B cell (primary cell): ENCODE measurements around the gene UBASH3B. TPM values are rescaled to one million over a fixed set of nuclear protein-coding genes. Genes with fewer than 3 reads are reported as not detected.
"Not testable (repeated sequence)": the region's sequence is repeated elsewhere in the genome, so short reads cannot be mapped to it uniquely, and the experiment has no call there.

Experiments
- ATAC-seq: fragments of 200-7000 bp; cut with Tn5 transposase; one replicate; pipeline ENCODE4 v1.10.0; 2021; ENCODE audit warnings: low read depth, mild to moderate bottlenecking, moderate number of reproducible peaks, moderate library complexity
- CTCF ChIA-PET: fragments of 350-600 bp; sonication (Branson Sonifier 250); formaldehyde crosslinking; loops from one replicate; lab custom pipeline; 2021; ENCODE audit warnings: antibody characterized with exemption, inconsistent platforms; lab: Charles Lee
- POLR2A ChIA-PET: fragments of 350-600 bp; sonication (Branson Sonifier 250); formaldehyde crosslinking; loops from one replicate; lab custom pipeline; 2021; ENCODE audit warnings: antibody characterized with exemption; lab: Charles Lee
- DNase-seq: peaks from one replicate; pipeline ENCODE4 v3.0.0; 2013
- H2AFZ ChIP-seq: 2 replicates; pipeline ENCODE4 v1.6.1; 2012; ENCODE audit warnings: mild to moderate bottlenecking, low read depth, low read length; ENCODE audit not compliant: insufficient read depth, poor library complexity, severe bottlenecking
- H3K27ac ChIP-seq, 2 donors: 1 replicate in 1 of 2; 2 replicates in 1 of 2; pipeline ENCODE4 v1.5.1; 2012 to 2013; ENCODE audit warnings: low read length in 2 of 2, mild to moderate bottlenecking in 2 of 2, moderate library complexity in 1 of 2
- H3K27me3 ChIP-seq, 4 experiments: fragments of 200-600 bp in 1 of 4; sonication (generic) in 1 of 4; replicated peaks in 1 of 4; 1 replicate in 2 of 4; 2 replicates in 2 of 4; pipeline versions ENCODE4 v1.6.1 to v1.7.0; 2013 to 2016; ENCODE audit warnings: low read length in 3 of 4, mild to moderate bottlenecking in 2 of 4, mixed read lengths in 1 of 4, moderate library complexity in 1 of 4; ENCODE audit not compliant: insufficient read depth in 4 of 4, control insufficient read depth in 3 of 4; ENCODE audit errors: control extremely low read depth in 1 of 4
- H3K36me3 ChIP-seq, 2 experiments: replicated peaks in 1 of 2; 1 replicate in 1 of 2; 2 replicates in 1 of 2; pipeline versions ENCODE4 v1.6.1 to v1.7.1; 2013; ENCODE audit warnings: low read length in 1 of 2; ENCODE audit not compliant: insufficient read depth in 2 of 2, control insufficient read depth in 1 of 2; ENCODE audit errors: control extremely low read depth in 1 of 2, extremely low read depth in 1 of 2
- H3K4me1 ChIP-seq, 2 donors: fragments of 200-600 bp in 1 of 2; sonication (generic) in 1 of 2; 1 replicate in 1 of 2; 2 replicates in 1 of 2; pipeline versions ENCODE4 v1.5.1 to v1.6.1; 2013 to 2017; ENCODE audit warnings: low read length in 2 of 2; ENCODE audit not compliant: control insufficient read depth in 2 of 2, insufficient read depth in 2 of 2
- H3K4me2 ChIP-seq: replicated peaks from 2 replicates; pipeline ENCODE3; 2012; ENCODE audit warnings: mild to moderate bottlenecking, low read depth, low read length; ENCODE audit not compliant: poor library complexity, severe bottlenecking
- H3K4me3 ChIP-seq, 5 experiments: fragments of 200-600 bp in 1 of 5; sonication (generic) in 1 of 5; 1 replicate in 3 of 5; 2 replicates in 2 of 5; pipeline versions ENCODE4 v1.5.1 to v1.7.0; 2011 to 2016; ENCODE audit warnings: low read length in 4 of 5, mild to moderate bottlenecking in 4 of 5, low read depth in 2 of 5, control low read depth in 1 of 5, moderate library complexity in 1 of 5; ENCODE audit not compliant: insufficient read depth in 1 of 5; ENCODE audit errors: control extremely low read depth in 1 of 5, extremely low read depth in 1 of 5
- H3K79me2 ChIP-seq: fragments of 200-600 bp; sonication (generic); one replicate; pipeline ENCODE4 v1.6.0; 2016; ENCODE audit warnings: low read length; ENCODE audit not compliant: control insufficient read depth, insufficient read depth
- H3K9ac ChIP-seq: fragments of 200-600 bp; sonication (generic); 2 replicates; pipeline ENCODE4 v1.6.1; 2017; ENCODE audit warnings: mild to moderate bottlenecking, low read length, moderate library complexity
- H3K9me3 ChIP-seq, 3 donors: one replicate each; pipeline versions ENCODE4 v1.6.1 to v1.7.1; 2013; ENCODE audit warnings: low read length in 2 of 3; ENCODE audit not compliant: control insufficient read depth in 2 of 3, insufficient read depth in 1 of 3; ENCODE audit errors: control extremely low read depth in 1 of 3
- H4K20me1 ChIP-seq: 2 replicates; pipeline ENCODE4 v1.6.0; 2012; ENCODE audit warnings: mild to moderate bottlenecking, low read length; ENCODE audit not compliant: insufficient read depth, control insufficient read depth, poor library complexity, severe bottlenecking
- H3K27ac Mint-ChIP-seq: one replicate; pipeline ENCODE4 v1.8.0; 2021; ENCODE audit warnings: mixed read lengths
- H3K27me3 Mint-ChIP-seq: one replicate; pipeline ENCODE4 v1.8.0; 2021; ENCODE audit warnings: mixed read lengths
- H3K4me1 Mint-ChIP-seq: one replicate; pipeline ENCODE4 v1.8.0; 2021; ENCODE audit warnings: mixed read lengths
- H3K4me3 Mint-ChIP-seq: one replicate; pipeline ENCODE4 v1.8.0; 2021; ENCODE audit warnings: mixed read lengths
- H3K9me3 Mint-ChIP-seq: one replicate; pipeline ENCODE4 v1.8.0; 2022; ENCODE audit warnings: mixed read lengths; ENCODE audit not compliant: insufficient read depth
- CTCF ChIP-seq: fragments of 200-600 bp; IDR thresholded peaks from one replicate; pipeline ENCODE4 v1.8.0; 2022; ENCODE audit warnings: antibody characterized with exemption, mild to moderate bottlenecking
- EZH2 ChIP-seq: IDR thresholded peaks from 2 replicates; pipeline ENCODE4 v1.6.1; 2012; ENCODE audit warnings: borderline replicate concordance, low read depth, mild to moderate bottlenecking, moderate library complexity, low read length; ENCODE audit not compliant: insufficient read depth, poor library complexity, severe bottlenecking
- WGBS: methylation state at CpG from one replicate; pipeline ENCODE4 v1.1.5; 2013; ENCODE audit warnings: missing lambda C conversion rate; ENCODE audit not compliant: insufficient coverage; 5-methylcytosine and 5-hydroxymethylcytosine counted together
- intact Hi-C: fragments of 100-400 bp; cut with micrococcal nuclease; formaldehyde crosslinking; loops from one replicate; pipeline ENCODE4 v1.10.0; 2022
- polyA plus RNA-seq: library from polyadenylated mRNA; depleted of rRNA; stranded (reverse); fragments of >200 nt; gene quantifications from 2 replicates; pipeline ENCODE4 v1.2.3, GENCODE V29; 2012
- total RNA-seq, 2 donors: library from RNA; stranded (reverse); fragments of 120-200 nt in 1 of 2; gene quantifications; 1 replicate in 1 of 2; 2 replicates in 1 of 2; pipeline versions ENCODE4 v1.2.3 to v1.2.4, GENCODE V29; 2013 to 2022

Gene UBASH3B
- total and polyA plus RNA-seq, 2 donors (not counting 1 experiment from before 2014, with no cell fraction given): 2.3 to 3.6 TPM

GRCh38 chr11:122618927-122619326 lies 36.6 kb upstream of the UBASH3B start:
- peaks cover 6% of the 10 kb centered on the region for H3K27me3 Mint-ChIP-seq
- no peak for DNase-seq
- no peaks in the 10 kb centered on the region for H3K4me1 Mint-ChIP-seq
- Histone ChIP-seq H3K4me1 (no peaks in the 10 kb centered on the region), H2AFZ (no peak overlapping the region), H4K20me1 (no peaks in the 10 kb centered on the region), H3K79me2 (no peaks in the 10 kb centered on the region), H3K4me2 (no peak overlapping the region), H3K9ac (no peak overlapping the region), H3K9me3 (peaks cover 0 to 7% (median 6%) of the 10 kb centered on the region in 3 donors), H3K4me3 (no peak overlapping the region), H3K27me3 (no peaks in the 10 kb centered on the region), H3K36me3 (no peaks in the 10 kb centered on the region), H3K27ac (no peak overlapping the region)
- POLR2A ChIA-PET: no interaction called here
- CTCF ChIA-PET: interaction anchor here (1.2 kb wide), 1 partner anchor 37 kb away, joined by 3 read pairs; no protein-coding TSS in a partner anchor
- peaks cover 2% of the 10 kb centered on the region for H3K9me3 Mint-ChIP-seq
- no peak for ATAC-seq
- no peak overlapping the region for H3K4me3 Mint-ChIP-seq
- H3K27ac Mint-ChIP-seq: no peak overlapping the region
- intact Hi-C loops: no loop called here
- WGBS: 97% methylated on average over 12 of the region's 19 CpGs
- TF ChIP-seq EZH2 (no peak), CTCF (no peak)

GRCh38 chr11:122619757-122620156 lies 35.8 kb upstream of the UBASH3B start:
- Mint-ChIP-seq H3K27me3 (peaks cover 3% of the 10 kb centered on the region), H3K27ac (no peak overlapping the region), H3K4me3 (no peak overlapping the region), H3K9me3 (peaks cover 2% of the 10 kb centered on the region), H3K4me1 (no peaks in the 10 kb centered on the region)
- H3K4me3 ChIP-seq: no peak overlapping the region
- no peaks in the 10 kb centered on the region for H3K27me3 ChIP-seq
- H3K27ac ChIP-seq: no peak overlapping the region
- no peak overlapping the region for H3K9ac ChIP-seq
- H3K36me3 ChIP-seq: no peaks in the 10 kb centered on the region
- H4K20me1 ChIP-seq: no peaks in the 10 kb centered on the region
- intact Hi-C loops: no loop called here
- ChIA-PET CTCF (interaction anchor here (1.2 kb wide), 1 partner anchor 38 kb away, joined by 3 read pairs; no protein-coding TSS in a partner anchor), POLR2A (no interaction called here)
- H2AFZ ChIP-seq: no peak overlapping the region
- 100% methylated on average over 1 of the region's 3 CpGs for WGBS
- no peaks in the 10 kb centered on the region for H3K79me2 ChIP-seq
- peaks cover 0 to 7% (median 6%) of the 10 kb centered on the region in 3 donors for H3K9me3 ChIP-seq
- no peak for ATAC-seq
- H3K4me1 ChIP-seq: no peaks in the 10 kb centered on the region
- TF ChIP-seq EZH2 (no peak), CTCF (no peak)
- H3K4me2 ChIP-seq: no peak overlapping the region
- no peak for DNase-seq

- H3K27ac Mint-ChIP-seq, DNase-seq: not testable (repeated sequence)
Measured at GRCh38 chr11:122625501-122625900, 30.0 kb upstream of the UBASH3B start.

More at GRCh38 chr11:122625501-122625900, 30.0 kb upstream of the UBASH3B start:
- H3K27me3 Mint-ChIP-seq, H3K9ac ChIP-seq, POLR2A ChIA-PET, H3K4me3 Mint-ChIP-seq, H4K20me1 ChIP-seq, H2AFZ ChIP-seq, H3K9me3 ChIP-seq, H3K27ac ChIP-seq, H3K36me3 ChIP-seq, H3K4me1 Mint-ChIP-seq, H3K79me2 ChIP-seq, H3K9me3 Mint-ChIP-seq, H3K4me1 ChIP-seq, H3K4me3 ChIP-seq, ATAC-seq, H3K4me2 ChIP-seq, H3K27me3 ChIP-seq: not testable (repeated sequence)
- intact Hi-C loops: loop anchor here (5.0 kb wide), 1 partner anchor 72 kb away; no protein-coding TSS in a partner anchor
- WGBS: 98% methylated on average over 5 of the region's 7 CpGs
- CTCF ChIA-PET: interaction anchor here (0.6 to 15.7 kb wide), 4 partner anchors 60 to 227 kb away, joined by 4 to 405 read pairs (median 140); no protein-coding TSS in a partner anchor
